NT2/D1 (cell line): Measurements from ENCODE around the gene CALML3.

Experiments
- SUZ12 ChIP-seq: IDR thresholded peaks from 2 replicates; pipeline ENCODE4 v1.6.1; 2011; ENCODE audit not compliant: insufficient read length, insufficient read depth; ENCODE audit errors: extremely low read depth
- YY1 ChIP-seq: IDR thresholded peaks from 2 replicates; pipeline ENCODE4 v1.6.1; 2011; ENCODE audit not compliant: insufficient read length, insufficient read depth
- ZNF274 ChIP-seq: IDR thresholded peaks from 2 replicates; pipeline ENCODE4 v1.6.1; 2011; ENCODE audit warnings: mild to moderate bottlenecking, low read depth, low read length

DNA sequence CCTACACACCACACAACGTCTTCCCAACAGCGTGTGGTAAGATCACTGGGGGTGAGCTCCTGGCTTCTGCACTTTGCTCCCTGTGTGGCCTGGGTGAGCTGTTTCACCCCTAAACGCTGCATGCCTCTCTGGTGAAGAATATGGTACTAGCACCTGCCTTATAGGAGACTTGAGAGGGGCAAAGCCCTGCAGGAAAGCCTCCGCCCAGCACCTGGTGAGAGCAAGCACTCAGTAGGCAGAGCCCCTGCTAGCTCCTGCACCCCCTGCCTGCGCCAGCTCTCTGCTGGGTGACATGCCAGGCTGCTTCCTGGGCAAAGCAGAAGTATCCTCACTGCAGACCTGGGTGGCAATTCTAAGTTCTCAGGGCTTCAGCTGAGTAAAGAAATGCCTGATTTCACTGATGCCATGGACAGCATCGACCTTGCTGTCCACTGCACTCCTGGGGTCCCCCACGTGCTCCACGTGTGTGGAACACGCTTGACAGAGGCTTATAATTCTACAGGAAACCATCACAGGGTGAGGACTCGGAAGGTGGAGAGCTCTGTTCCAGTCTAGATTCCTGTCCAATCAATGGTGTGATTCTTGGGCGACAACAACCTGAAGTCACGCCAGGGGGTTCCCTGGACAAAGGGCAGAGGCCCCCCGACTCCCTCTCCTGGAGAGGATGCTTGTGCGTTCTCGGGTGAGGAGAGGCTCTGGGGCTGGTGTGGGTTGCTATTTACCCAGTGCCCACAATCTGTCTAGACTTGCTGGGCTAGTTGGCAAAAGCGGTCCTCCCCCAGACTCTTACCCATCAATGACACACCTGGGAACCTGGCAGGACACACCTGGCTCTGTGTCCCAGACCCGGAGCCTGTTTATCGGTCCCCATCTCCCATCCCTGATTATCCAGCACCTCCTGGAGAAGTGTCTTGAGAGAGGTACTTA lies 20.4 kb upstream of the CALML3 start:
- no peak for TF ChIP-seq ZNF274
- TF ChIP-seq YY1: no peak
- no peak for TF ChIP-seq SUZ12
